NB4 (cell line): Measurements from ENCODE around the gene SHC2.

Experiments
- CTCF ChIP-seq: IDR thresholded peaks from one replicate; pipeline ENCODE4 v1.5.1; 2012; ENCODE audit warnings: low read depth, low read length
- POLR2A ChIP-seq: IDR thresholded peaks from 2 replicates; pipeline ENCODE4 v1.6.1; 2011; ENCODE audit warnings: mild to moderate bottlenecking; ENCODE audit not compliant: insufficient read length; ENCODE audit errors: extremely low read depth

GRCh38 chr19:497869-498510 lies 37.2 kb upstream of the SHC2 start:
- no peak for TF ChIP-seq CTCF
- no peak for TF ChIP-seq POLR2A
